GM06990 (cell line): ENCODE measurements around the gene FAR2.

Source experiments
- DNase-seq: peaks from one replicate; pipeline ENCODE4 v3.0.0-alpha.2; 2011; ENCODE audit not compliant: insufficient read length; ENCODE audit errors: extremely low read depth
- H3K27me3 ChIP-seq: replicated peaks from 2 replicates; pipeline ENCODE4 v1.6.0; 2011; ENCODE audit warnings: low read length; ENCODE audit not compliant: control insufficient read depth, insufficient read depth
- H3K36me3 ChIP-seq: 2 replicates; pipeline ENCODE4 v1.5.1; 2011; ENCODE audit warnings: low read length; ENCODE audit not compliant: control insufficient read depth, insufficient read depth
- H3K4me3 ChIP-seq: replicated peaks from 2 replicates; pipeline ENCODE4 v1.5.1; 2011; ENCODE audit warnings: low read depth, mild to moderate bottlenecking, control low read depth, low read length
- CTCF ChIP-seq: IDR thresholded peaks from 2 replicates; pipeline ENCODE4 v1.5.1; 2011; ENCODE audit warnings: low read length, control low read depth, mild to moderate bottlenecking, inconsistent platforms; ENCODE audit not compliant: insufficient read depth, poor library complexity, severe bottlenecking

Gene FAR2

GRCh38 chr12:29212682-29213403 is 63.8 kb downstream of the FAR2 start:
- no peaks in the 10 kb centered on the region for H3K27me3 ChIP-seq
- H3K4me3 ChIP-seq: no peak overlapping the region
- TF ChIP-seq CTCF: no peak
- DNase-seq: no peak
- H3K36me3 ChIP-seq: no peaks in the 10 kb centered on the region

GRCh38 chr12:29216266-29216665 is 67.2 kb downstream of the FAR2 start:
- DNase-seq: no peak

GRCh38 chr12:29216797-29217575 is 67.9 kb downstream of the FAR2 start:
- no peak for DNase-seq
- H3K4me3 ChIP-seq: no peak overlapping the region

More at GRCh38 chr12:29216266-29216665, 67.2 kb downstream of the FAR2 start:
- no peak overlapping the region for H3K4me3 ChIP-seq
- TF ChIP-seq CTCF: no peak
- no peaks in the 10 kb centered on the region for H3K36me3 ChIP-seq
- H3K27me3 ChIP-seq: no peaks in the 10 kb centered on the region

GRCh38 chr12:29220632-29221336 is 71.7 kb downstream of the FAR2 start:
- H3K4me3 ChIP-seq: no peak overlapping the region
- DNase-seq: no peak
- no peak for TF ChIP-seq CTCF
- no peaks in the 10 kb centered on the region for H3K27me3 ChIP-seq
- no peaks in the 10 kb centered on the region for H3K36me3 ChIP-seq

More at GRCh38 chr12:29216797-29217575, 67.9 kb downstream of the FAR2 start:
- H3K36me3 ChIP-seq: no peaks in the 10 kb centered on the region
- H3K27me3 ChIP-seq: no peaks in the 10 kb centered on the region
- TF ChIP-seq CTCF: no peak

GRCh38 chr12:29222200-29222599 is 73.1 kb downstream of the FAR2 start:
- DNase-seq: no peak
- no peaks in the 10 kb centered on the region for H3K27me3 ChIP-seq
- TF ChIP-seq CTCF: no peak

More at GRCh38 chr12:29222200-29222599, 73.1 kb downstream of the FAR2 start:
- Histone ChIP-seq H3K4me3 (no peak overlapping the region), H3K36me3 (no peaks in the 10 kb centered on the region)
